AG04450 (cell line): ENCODE data around the gene ETV7. TPM values are rescaled to one million over a fixed set of nuclear protein-coding genes. Genes with fewer than 3 reads are reported as not detected.

Experiments used
- CTCF ChIA-PET: fragments of 300-600, 350-600 bp; formaldehyde crosslinking; extraction: SDS; loops from one replicate; lab custom pipeline; 2022; ENCODE audit warnings: antibody characterized with exemption, inconsistent platforms; lab: Charles Lee
- POLR2A ChIA-PET: fragments of 350-600 bp; formaldehyde crosslinking; extraction: SDS; loops from one replicate; lab custom pipeline; 2021; ENCODE audit warnings: antibody characterized with exemption, inconsistent platforms; lab: Yijun Ruan, JAX
- DNase-seq: peaks from one replicate; pipeline ENCODE4 v3.0.0-alpha.2; 2011; ENCODE audit warnings: low read depth, low spot score
- H3K27ac ChIP-seq: one replicate; pipeline ENCODE4 v1.5.1; 2012; ENCODE audit warnings: low read depth, low read length, control low read depth
- H3K27me3 ChIP-seq: one replicate; pipeline ENCODE4 v1.6.0; 2012; ENCODE audit warnings: low read length; ENCODE audit not compliant: control insufficient read depth, insufficient read depth
- H3K4me3 ChIP-seq: 2 replicates; pipeline ENCODE4 v1.5.1; 2011; ENCODE audit warnings: mild to moderate bottlenecking, low read depth, low read length, control low read depth
- H3K9me3 ChIP-seq: 2 replicates; pipeline ENCODE4 v1.5.1; 2012; ENCODE audit warnings: low read length; ENCODE audit not compliant: control insufficient read depth, insufficient read depth
- CTCF ChIP-seq: IDR thresholded peaks from 2 replicates; pipeline ENCODE4 v1.5.1; 2011; ENCODE audit warnings: low read depth, low read length, control low read depth, inconsistent platforms
- polyA plus RNA-seq: library from polyadenylated mRNA; depleted of rRNA; stranded (reverse); fragments of >200 nt; gene quantifications from 2 replicates; pipeline ENCODE4 v1.2.3, GENCODE V29; 2011

ETV7 gene
- polyA plus RNA-seq, 1 experiment = 0.41 TPM

GRCh38 chr6:36386495-36387439 lies 702 bp downstream of the ETV7 start:
- POLR2A ChIA-PET = no interaction called here
- Histone ChIP-seq H3K4me3 (peak overlapping the region; percentile 67), H3K27ac (peak overlapping the region; percentile 21), H3K9me3 (peaks cover 4% of the 10 kb centered on the region; the same call in 1 of the 2 replicates), H3K27me3 (peaks cover 35% of the 10 kb centered on the region)
- TF ChIP-seq CTCF = peak; percentile 31
- CTCF ChIA-PET = interaction anchor here (0.6 to 1.2 kb wide), 5 partner anchors 10 to 85 kb away, joined by 3 to 5 read pairs (median 3); no protein-coding TSS in a partner anchor
- DNase-seq = peak; percentile 4

DNA sequence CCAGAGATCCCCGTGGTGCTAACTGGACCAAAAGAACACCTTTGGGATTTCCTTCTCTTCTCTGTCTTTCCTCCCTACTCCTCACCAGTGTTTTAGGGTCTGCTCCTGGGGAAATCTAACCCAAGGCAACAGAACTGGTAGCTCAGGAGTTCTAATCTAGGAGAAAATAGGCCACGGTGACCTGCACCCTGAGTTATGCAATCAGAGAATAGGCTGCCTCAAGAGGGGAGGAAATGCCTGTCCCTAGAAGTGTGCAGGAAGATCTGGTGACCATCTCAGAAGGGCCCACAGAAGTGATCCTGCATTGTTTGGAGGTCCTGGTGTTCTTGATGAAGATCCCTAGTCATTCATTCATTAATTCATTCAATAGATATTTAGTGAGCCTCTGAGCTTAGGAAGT lies 3.4 kb downstream of the ETV7 start:
- H3K4me3 ChIP-seq = no peak overlapping the region
- no peak for DNase-seq
- peaks cover 33% of the 10 kb centered on the region for H3K27me3 ChIP-seq
- no peak for TF ChIP-seq CTCF
- CTCF ChIA-PET = no interaction called here
- no peak overlapping the region for H3K27ac ChIP-seq
- POLR2A ChIA-PET = no interaction called here
- H3K9me3 ChIP-seq = peaks cover 4% of the 10 kb centered on the region; the same call in 1 of the 2 replicates

GRCh38 chr6:36383606-36384005 lies 3.9 kb downstream of the ETV7 start:
- no peak overlapping the region for H3K27ac ChIP-seq
- H3K27me3 ChIP-seq = peaks cover 35% of the 10 kb centered on the region
- peaks cover 4% of the 10 kb centered on the region; the same call in 1 of the 2 replicates for H3K9me3 ChIP-seq
- POLR2A ChIA-PET = no interaction called here
- TF ChIP-seq CTCF = no peak
- H3K4me3 ChIP-seq = no peak overlapping the region
- CTCF ChIA-PET = no interaction called here
- DNase-seq = no peak

- no peak overlapping the region for H3K27ac ChIP-seq
- CTCF ChIA-PET = no interaction called here
- POLR2A ChIA-PET = no interaction called here
Observed at GRCh38 chr6:36382976-36383375, 4.5 kb downstream of the ETV7 start.

More at GRCh38 chr6:36382976-36383375, 4.5 kb downstream of the ETV7 start:
- Histone ChIP-seq H3K4me3 (no peak overlapping the region), H3K9me3 (peaks cover 4% of the 10 kb centered on the region; the same call in 1 of the 2 replicates), H3K27me3 (peaks cover 35% of the 10 kb centered on the region)
- no peak for DNase-seq
- TF ChIP-seq CTCF = no peak
